ENCODE measurements around the gene RNF169. TPM values are rescaled to one million over a fixed set of nuclear protein-coding genes. Genes with fewer than 3 reads are reported as not detected.

Gene RNF169
- total and polyA plus RNA-seq, 7 donors, result 3.9 to 15.9 (median 14.0) TPM

DNA sequence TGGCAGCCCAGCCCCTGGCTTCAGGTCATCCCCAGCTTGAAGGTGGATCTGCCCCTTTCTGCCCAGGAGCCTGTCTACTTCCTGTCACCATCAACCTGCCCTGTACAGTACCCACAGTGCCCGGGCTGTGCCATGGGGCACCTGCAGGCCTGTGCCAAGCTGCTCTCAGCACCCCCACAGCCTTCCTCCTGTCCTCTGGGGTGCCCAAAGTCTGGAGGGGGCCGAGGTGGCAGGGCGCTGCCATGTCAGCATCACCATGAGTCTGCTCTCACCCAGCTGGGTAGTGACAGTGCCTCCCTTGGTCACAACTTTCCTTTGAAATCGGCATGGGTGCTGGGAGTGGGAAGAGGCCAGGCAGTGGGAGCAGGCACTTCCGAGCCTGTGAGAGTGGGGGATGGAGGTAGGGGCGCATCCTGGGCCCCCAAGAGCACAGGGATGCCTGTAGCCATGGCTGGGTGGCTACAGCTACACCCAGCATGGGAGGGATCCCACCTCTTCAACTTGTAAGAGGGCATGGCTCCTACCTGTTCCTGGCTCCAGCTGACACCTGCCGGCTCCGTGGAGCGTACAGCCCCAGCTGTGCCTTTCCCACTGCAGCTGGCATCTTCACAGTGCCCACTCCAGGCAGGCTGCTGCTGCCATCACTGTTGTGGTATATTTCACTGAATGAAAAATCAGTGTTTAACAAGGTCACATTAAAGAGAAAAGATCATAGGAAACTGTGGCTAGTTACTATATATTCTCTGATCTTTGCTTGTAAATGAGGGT is 42.9 kb downstream of the RNF169 start:
- H3K36me3 ChIP-seq (ENCODE audit: insufficient read depth in 1 of 2, low read depth in 1 of 2), result peaks cover 0 to 48% of the 10 kb centered on the region in 2 donors
- TF ChIP-seq, protein P1, sequence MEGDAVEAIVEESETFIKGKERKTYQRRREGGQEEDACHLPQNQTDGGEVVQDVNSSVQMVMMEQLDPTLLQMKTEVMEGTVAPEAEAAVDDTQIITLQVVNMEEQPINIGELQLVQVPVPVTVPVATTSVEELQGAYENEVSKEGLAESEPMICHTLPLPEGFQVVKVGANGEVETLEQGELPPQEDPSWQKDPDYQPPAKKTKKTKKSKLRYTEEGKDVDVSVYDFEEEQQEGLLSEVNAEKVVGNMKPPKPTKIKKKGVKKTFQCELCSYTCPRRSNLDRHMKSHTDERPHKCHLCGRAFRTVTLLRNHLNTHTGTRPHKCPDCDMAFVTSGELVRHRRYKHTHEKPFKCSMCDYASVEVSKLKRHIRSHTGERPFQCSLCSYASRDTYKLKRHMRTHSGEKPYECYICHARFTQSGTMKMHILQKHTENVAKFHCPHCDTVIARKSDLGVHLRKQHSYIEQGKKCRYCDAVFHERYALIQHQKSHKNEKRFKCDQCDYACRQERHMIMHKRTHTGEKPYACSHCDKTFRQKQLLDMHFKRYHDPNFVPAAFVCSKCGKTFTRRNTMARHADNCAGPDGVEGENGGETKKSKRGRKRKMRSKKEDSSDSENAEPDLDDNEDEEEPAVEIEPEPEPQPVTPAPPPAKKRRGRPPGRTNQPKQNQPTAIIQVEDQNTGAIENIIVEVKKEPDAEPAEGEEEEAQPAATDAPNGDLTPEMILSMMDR (IDR thresholded peaks at IDR 0.05), result no peak
- intact Hi-C loops (cut with DNase I), result no loop called here
- no peak overlapping the region for H3K4me3 ChIP-seq
- H3K4me1 ChIP-seq, result peaks cover 8% of the 10 kb centered on the region
- WGBS, 3 donors, result 85 to 88% (median 86%) methylated on average over 9 of the region's 9 CpGs
- H3K9me3 ChIP-seq, result no peaks in the 10 kb centered on the region
- ATAC-seq (no peak), DNase-seq (no peak)
- no peaks in the 10 kb centered on the region for H3K27me3 ChIP-seq (ENCODE audit: insufficient read depth in 3 of 3, low read length in 2 of 3)
- no peak overlapping the region for H3K27ac ChIP-seq

DNA sequence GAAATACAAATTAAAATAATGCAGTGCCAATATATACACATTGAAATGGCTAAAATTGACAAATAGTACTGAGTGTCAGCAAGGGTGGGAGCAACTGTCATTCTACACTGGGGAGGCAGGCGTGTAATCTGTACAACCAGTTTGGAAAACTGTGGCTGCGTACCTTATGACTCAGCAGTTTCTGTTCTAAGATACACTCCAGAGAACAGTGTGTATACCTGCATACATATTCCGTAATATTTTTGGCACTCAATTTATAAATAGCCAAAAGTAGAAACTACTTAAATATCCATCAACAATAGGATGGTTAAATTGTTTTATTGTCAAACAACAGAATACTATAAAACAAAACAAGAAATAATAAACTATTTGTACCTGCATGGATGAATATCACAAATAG is 57.6 kb downstream of the RNF169 start:
- TF ChIP-seq, protein P1 (IDR thresholded peaks at IDR 0.05), result no peak
- DNase-seq (no peak), ATAC-seq (peak; percentile 86 to 93 (median 90))
- peaks cover 27% of the 10 kb centered on the region for H3K4me1 ChIP-seq
- H3K27ac ChIP-seq, result peak overlapping the region; percentile 58
- intact Hi-C loops (cut with DNase I), result no loop called here
- no peaks in the 10 kb centered on the region for H3K9me3 ChIP-seq
- peak overlapping the region; percentile 27 for H3K4me3 ChIP-seq
- WGBS, 3 donors, result 35 to 60% (median 35%) methylated on average over 3 of the region's 3 CpGs
- H3K36me3 ChIP-seq (ENCODE audit: insufficient read depth in 1 of 2, low read depth in 1 of 2), result peaks cover 3 to 12% of the 10 kb centered on the region in 2 donors
- no peaks in the 10 kb centered on the region for H3K27me3 ChIP-seq (ENCODE audit: insufficient read depth in 3 of 3, low read length in 2 of 3)

DNA sequence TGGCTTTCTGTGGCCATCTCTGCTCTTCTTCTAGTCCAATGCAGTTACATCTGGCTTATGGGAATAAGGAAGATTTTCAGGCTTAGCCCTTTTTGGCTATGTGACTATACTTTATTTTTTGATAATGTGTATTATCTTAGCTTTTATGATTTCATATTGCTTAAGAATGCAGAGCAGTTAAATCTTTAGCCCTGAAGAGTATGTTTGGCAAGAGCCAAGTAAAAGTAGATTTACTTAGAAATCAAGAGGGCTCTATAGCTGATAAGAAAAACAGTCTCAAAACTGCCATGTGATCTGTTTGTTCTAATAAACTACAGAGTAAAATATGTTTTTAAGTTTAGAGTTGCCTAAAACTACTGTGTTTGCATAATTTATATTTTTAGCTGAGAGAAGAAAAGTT is 61.2 kb downstream of the RNF169 start:
- Histone ChIP-seq H3K4me3 (no peak overlapping the region), H3K4me1 (peaks cover 27% of the 10 kb centered on the region), H3K36me3 (ENCODE audit: insufficient read depth in 1 of 2, low read depth in 1 of 2) (peaks cover 3 to 12% of the 10 kb centered on the region in 2 donors), H3K27ac (no peak overlapping the region), H3K9me3 (no peaks in the 10 kb centered on the region), H3K27me3 (ENCODE audit: insufficient read depth in 3 of 3, low read length in 2 of 3) (no peaks in the 10 kb centered on the region)
- intact Hi-C loops (cut with DNase I), result no loop called here
- TF ChIP-seq, protein P1 (IDR thresholded peaks at IDR 0.05), result no peak
- ATAC-seq, result no peak
- no peak for DNase-seq

DNA sequence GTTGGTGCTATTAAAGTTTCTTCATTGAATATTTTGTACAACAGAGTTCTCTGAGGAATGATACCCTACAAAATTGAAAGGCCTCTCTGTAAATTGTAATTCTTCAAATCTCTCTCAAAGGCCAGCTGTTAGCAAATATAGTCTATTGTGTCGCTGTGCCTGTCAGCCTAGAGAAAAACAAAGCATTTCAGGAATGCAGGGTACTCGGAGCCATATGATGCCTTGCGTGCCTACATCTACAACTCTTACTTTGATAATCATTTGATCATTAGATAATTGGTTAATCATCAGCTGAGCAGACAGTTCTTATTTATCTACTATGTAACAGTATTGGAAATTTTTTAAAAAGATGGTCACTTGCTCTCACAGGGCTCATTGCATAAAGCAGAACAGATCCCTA is 67.3 kb downstream of the RNF169 start:
- H3K4me3 ChIP-seq, result no peak overlapping the region
- intact Hi-C loops (cut with DNase I), result no loop called here
- no peaks in the 10 kb centered on the region for H3K9me3 ChIP-seq
- WGBS, 3 donors, result 80 to 82% (median 82%) methylated on average over 3 of the region's 3 CpGs
- no peaks in the 10 kb centered on the region for H3K27me3 ChIP-seq (ENCODE audit: insufficient read depth in 3 of 3, low read length in 2 of 3)
- no peak overlapping the region for H3K27ac ChIP-seq
- DNase-seq, result no peak
- no peak for ATAC-seq
- TF ChIP-seq, protein P1 (IDR thresholded peaks at IDR 0.05), result no peak
- H3K36me3 ChIP-seq (ENCODE audit: insufficient read depth in 1 of 2, low read depth in 1 of 2), result peaks cover 5 to 17% of the 10 kb centered on the region in 2 donors
- H3K4me1 ChIP-seq, result peaks cover 5% of the 10 kb centered on the region

DNA sequence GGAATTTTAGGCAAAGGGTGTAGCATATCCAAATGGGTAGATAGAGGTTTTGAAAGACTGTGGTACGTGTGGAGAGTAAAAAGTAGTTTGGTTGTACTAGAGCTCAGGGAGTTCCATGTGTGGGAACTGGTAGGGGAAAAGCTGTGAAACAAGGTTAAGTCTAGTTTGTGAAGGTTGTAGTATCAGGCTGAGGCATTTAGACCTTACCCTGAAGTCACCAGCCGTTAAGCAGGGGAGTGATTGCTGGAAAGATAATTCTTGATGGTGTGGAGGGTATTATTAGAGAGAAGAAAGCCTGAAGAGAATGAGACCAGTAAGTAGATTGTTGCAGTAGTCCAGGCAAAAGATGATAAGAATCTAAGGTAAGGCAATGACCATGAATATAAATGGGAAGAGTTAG is 68.0 kb downstream of the RNF169 start:
- Histone ChIP-seq H3K4me1 (peaks cover 7% of the 10 kb centered on the region), H3K27me3 (ENCODE audit: insufficient read depth in 3 of 3, low read length in 2 of 3) (no peaks in the 10 kb centered on the region), H3K27ac (no peak overlapping the region), H3K36me3 (ENCODE audit: insufficient read depth in 1 of 2, low read depth in 1 of 2) (peaks cover 5 to 16% of the 10 kb centered on the region in 2 donors), H3K9me3 (no peaks in the 10 kb centered on the region), H3K4me3 (no peak overlapping the region)
- intact Hi-C loops (cut with DNase I), result no loop called here
- WGBS, 3 donors, result 89 to 96% (median 96%) methylated on average over 2 of the region's 2 CpGs
- TF ChIP-seq, protein P1 (IDR thresholded peaks at IDR 0.05), result no peak
- ATAC-seq (no peak), DNase-seq (no peak)
